NCI-H146 treated with DMSO at 0.1 percent for 48 hours (cell line): ENCODE data around the gene CCNQ.

Source experiments
- DNase-seq: peaks from one replicate; lab custom pipeline; 2025; ENCODE audit not compliant: unreplicated experiment; lab: John Stamatoyannopoulos, UW

CCNQ gene

GRCh38 chrX:153599192-153600031, 473 bp upstream of the CCNQ start:
- DNase-seq: peak; percentile 42

GRCh38 chrX:153596981-153597750, 1.8 kb downstream of the CCNQ start:
- no peak for DNase-seq

- no peak for DNase-seq
Measured at GRCh38 chrX:153595859-153596857, 2.8 kb downstream of the CCNQ start.

- no peak for DNase-seq
Measured at GRCh38 chrX:153595387-153595786, 3.6 kb downstream of the CCNQ start.

- DNase-seq: no peak
Measured at GRCh38 chrX:153593811-153594500, 5.0 kb downstream of the CCNQ start.

GRCh38 chrX:153592966-153593688, 5.8 kb downstream of the CCNQ start:
- no peak for DNase-seq

GRCh38 chrX:153592091-153592833, 6.7 kb downstream of the CCNQ start:
- DNase-seq: no peak

- DNase-seq: no peak
Measured at GRCh38 chrX:153590961-153591956, 7.7 kb downstream of the CCNQ start.

GRCh38 chrX:153588782-153589446, 10.0 kb downstream of the CCNQ start:
- no peak for DNase-seq

GRCh38 chrX:153588021-153588781, 10.7 kb downstream of the CCNQ start:
- no peak for DNase-seq

GRCh38 chrX:153587342-153587741, 11.6 kb downstream of the CCNQ start:
- no peak for DNase-seq

- no peak for DNase-seq
Measured at GRCh38 chrX:153585827-153586226, 13.1 kb downstream of the CCNQ start.

- no peak for DNase-seq
Measured at GRCh38 chrX:153583433-153583832, 15.5 kb downstream of the CCNQ start.

- no peak for DNase-seq
Measured at GRCh38 chrX:153582896-153583295, 16.0 kb downstream of the CCNQ start.

GRCh38 chrX:153580700-153581386, 18.1 kb downstream of the CCNQ start:
- DNase-seq: no peak

GRCh38 chrX:153578889-153579288, 20.1 kb downstream of the CCNQ start:
- no peak for DNase-seq
